HepG2 (cell line): Measurements from ENCODE around the gene ANXA6.

Experiments used
- ZSCAN29 ChIP-seq: sonication (generic); formaldehyde crosslinking; conservative IDR thresholded peaks from 2 replicates; pipeline ENCODE4 v1.4.0; 2020; ENCODE audit warnings: mild to moderate bottlenecking, missing genetic modification reagents
- TF ChIP-seq, protein P1 (sequence below): sonication (generic); formaldehyde crosslinking; IDR thresholded peaks from 2 replicates; pipeline ENCODE4 v1.5.0; 2020; ENCODE audit warnings: mild to moderate bottlenecking, missing genetic modification reagents, moderate library complexity

DNA sequence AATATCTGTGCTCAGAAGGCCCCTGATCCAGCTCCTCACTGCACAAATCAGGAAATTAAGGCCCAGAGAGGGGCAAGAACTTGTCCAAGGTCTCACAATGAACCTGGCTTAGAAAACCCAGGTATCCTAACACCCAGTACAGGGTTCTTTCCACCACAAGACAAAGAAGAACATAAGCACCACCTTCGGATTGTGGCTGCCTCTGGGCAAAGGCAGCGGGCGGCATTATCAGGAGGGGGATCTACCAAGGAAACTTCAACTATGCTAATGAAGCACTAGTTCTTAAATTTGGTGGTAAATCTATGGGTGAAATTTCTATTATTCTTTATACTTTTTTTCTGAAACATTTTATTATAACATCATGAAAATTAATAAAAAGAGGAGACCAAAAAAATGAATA lies 17.9 kb downstream of the ANXA6 start:
- no peak for TF ChIP-seq ZSCAN29
- TF ChIP-seq, protein P1, sequence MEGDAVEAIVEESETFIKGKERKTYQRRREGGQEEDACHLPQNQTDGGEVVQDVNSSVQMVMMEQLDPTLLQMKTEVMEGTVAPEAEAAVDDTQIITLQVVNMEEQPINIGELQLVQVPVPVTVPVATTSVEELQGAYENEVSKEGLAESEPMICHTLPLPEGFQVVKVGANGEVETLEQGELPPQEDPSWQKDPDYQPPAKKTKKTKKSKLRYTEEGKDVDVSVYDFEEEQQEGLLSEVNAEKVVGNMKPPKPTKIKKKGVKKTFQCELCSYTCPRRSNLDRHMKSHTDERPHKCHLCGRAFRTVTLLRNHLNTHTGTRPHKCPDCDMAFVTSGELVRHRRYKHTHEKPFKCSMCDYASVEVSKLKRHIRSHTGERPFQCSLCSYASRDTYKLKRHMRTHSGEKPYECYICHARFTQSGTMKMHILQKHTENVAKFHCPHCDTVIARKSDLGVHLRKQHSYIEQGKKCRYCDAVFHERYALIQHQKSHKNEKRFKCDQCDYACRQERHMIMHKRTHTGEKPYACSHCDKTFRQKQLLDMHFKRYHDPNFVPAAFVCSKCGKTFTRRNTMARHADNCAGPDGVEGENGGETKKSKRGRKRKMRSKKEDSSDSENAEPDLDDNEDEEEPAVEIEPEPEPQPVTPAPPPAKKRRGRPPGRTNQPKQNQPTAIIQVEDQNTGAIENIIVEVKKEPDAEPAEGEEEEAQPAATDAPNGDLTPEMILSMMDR: no peak
